ENCODE measurements around the gene ARID3C. TPM values are rescaled to one million over a fixed set of nuclear protein-coding genes. Genes with fewer than 3 reads are reported as not detected.
A peak's percentile ranks its signal among the peaks of the same experiment; 100 is the strongest.

ARID3C gene
- total RNA-seq = 1 to 10 TPM in 1 of 4 donors, under 1 TPM in 3; 0.34 to 2.0 (median 0.50) TPM

GRCh38 chr9:34628656-34629490 lies at the start of gene ARID3C:
Gene ARID3C, minus strand, starts transcription at chr9:34629066. Its CDS starts 1,052 bp downstream, at chr9:34628014.
- Histone ChIP-seq H3K4me3 (peak within 1 kb of the TSS; percentile 50), H3K36me3 (no peaks in the 10 kb centered on the region), H3K4me1 (peaks cover 18% of the 10 kb centered on the region), H3K27me3 (peaks cover 69% of the 10 kb centered on the region), H3K9me3 (no peaks in the 10 kb centered on the region), H3K27ac (no peak within 1 kb of the TSS)
- WGBS = 1% methylated on average over 35 of the region's 69 CpGs
- TF ChIP-seq POLR2A (IDR thresholded peaks at IDR 0.05) = no peak
- no peak for DNase-seq (ENCODE audit: low spot score in 2 of 2)

GRCh38 chr9:34675869-34676268 lies 47.0 kb upstream of the ARID3C start:
- Histone ChIP-seq H3K4me1 (peaks cover 7% of the 10 kb centered on the region), H3K27me3 (no peaks in the 10 kb centered on the region), H3K9me3 (no peaks in the 10 kb centered on the region), H3K4me3 (no peak overlapping the region), H3K27ac (no peak overlapping the region), H3K36me3 (no peaks in the 10 kb centered on the region)
- 93% methylated on average over 2 of the region's 2 CpGs for WGBS
- TF ChIP-seq EP300 (IDR thresholded peaks at IDR 0.05) (no peak), POLR2AphosphoS5 (IDR thresholded peaks at IDR 0.05) (no peak), POLR2A (IDR thresholded peaks at IDR 0.05) (no peak), CTCF (IDR thresholded peaks at IDR 0.05) (no peak)
- DNase-seq (ENCODE audit: low spot score in 2 of 2) = no peak

- H3K4me3 ChIP-seq = no peak overlapping the region
- no peak for TF ChIP-seq EP300 (IDR thresholded peaks at IDR 0.05)
- peak; percentile 33 to 56 for TF ChIP-seq CTCF (IDR thresholded peaks at IDR 0.05)
- TF ChIP-seq POLR2AphosphoS5 (IDR thresholded peaks at IDR 0.05) = no peak
- no peak for TF ChIP-seq POLR2A (IDR thresholded peaks at IDR 0.05)
- H3K27ac ChIP-seq = no peak overlapping the region
- peak; percentile 78 to 84 for DNase-seq (ENCODE audit: low spot score in 2 of 2)
- H3K4me1 ChIP-seq = peaks cover 7% of the 10 kb centered on the region
- no peaks in the 10 kb centered on the region for H3K27me3 ChIP-seq
- no peaks in the 10 kb centered on the region for H3K36me3 ChIP-seq
- 52% methylated on average over 6 of the region's 10 CpGs for WGBS
- H3K9me3 ChIP-seq = no peaks in the 10 kb centered on the region
These were observed 46.3 kb upstream of the ARID3C start for GRCh38 chr9:34675048-34675714.

GRCh38 chr9:34674440-34674839 lies 45.6 kb upstream of the ARID3C start:
- Histone ChIP-seq H3K9me3 (no peaks in the 10 kb centered on the region), H3K4me3 (no peak overlapping the region), H3K4me1 (peaks cover 7% of the 10 kb centered on the region), H3K27me3 (no peaks in the 10 kb centered on the region), H3K27ac (no peak overlapping the region), H3K36me3 (peaks cover 3% of the 10 kb centered on the region)
- TF ChIP-seq POLR2A (IDR thresholded peaks at IDR 0.05) (no peak), POLR2AphosphoS5 (IDR thresholded peaks at IDR 0.05) (no peak), CTCF (IDR thresholded peaks at IDR 0.05) (no peak), EP300 (IDR thresholded peaks at IDR 0.05) (no peak)
- DNase-seq (ENCODE audit: low spot score in 2 of 2) = no peak
- 84% methylated on average over 3 of the region's 3 CpGs for WGBS

GRCh38 chr9:34671307-34671706 lies 42.4 kb upstream of the ARID3C start:
- no peak for DNase-seq (ENCODE audit: low spot score in 2 of 2)
- Histone ChIP-seq H3K9me3 (no peaks in the 10 kb centered on the region), H3K4me1 (peaks cover 26% of the 10 kb centered on the region), H3K27me3 (no peaks in the 10 kb centered on the region), H3K27ac (no peak overlapping the region), H3K36me3 (peaks cover 5% of the 10 kb centered on the region), H3K4me3 (no peak overlapping the region)
- 74% methylated on average over 1 of the region's 1 CpG for WGBS
- TF ChIP-seq CTCF (IDR thresholded peaks at IDR 0.05) = no peak
- no peak for TF ChIP-seq POLR2A (IDR thresholded peaks at IDR 0.05)
- TF ChIP-seq POLR2AphosphoS5 (IDR thresholded peaks at IDR 0.05) = no peak
- no peak for TF ChIP-seq EP300 (IDR thresholded peaks at IDR 0.05)
